ENCODE results near the gene STX5.
A peak's percentile ranks its signal among the peaks of the same experiment; 100 is the strongest.
"Not testable (repeated sequence)": the region's sequence is repeated elsewhere in the genome, so short reads cannot be mapped to it uniquely, and the experiment has no call there.

STX5 gene

GRCh38 chr11:62778441-62778840 lies 53.4 kb downstream of the STX5 start:
- no peak for DNase-seq

- no peak for DNase-seq
Observed at GRCh38 chr11:62777389-62777788, 54.5 kb downstream of the STX5 start.

- no peak for DNase-seq
Observed at GRCh38 chr11:62775646-62776045, 56.2 kb downstream of the STX5 start.

GRCh38 chr11:62774407-62774806 lies 57.4 kb downstream of the STX5 start:
- DNase-seq = no peak

- peak; percentile 97 for DNase-seq
Observed at GRCh38 chr11:62771144-62772021, 60.5 kb downstream of the STX5 start, which contains the start of gene TAF6L. TSS of gene TAF6L (plus strand) at chr11:62771396. CDS start at chr11:62775784, 4,388 bp downstream.

GRCh38 chr11:62770778-62771143 lies 61.1 kb downstream of the STX5 start:
- peak; percentile 67 for DNase-seq

GRCh38 chr11:62760867-62761227 lies 71.0 kb downstream of the STX5 start:
- DNase-seq = not testable (repeated sequence)

- DNase-seq = no peak
Observed at GRCh38 chr11:62757846-62758788, 73.7 kb downstream of the STX5 start.
